Measurements from ENCODE around the gene ZIC5. TPM values are rescaled to one million over a fixed set of nuclear protein-coding genes. Genes with fewer than 3 reads are reported as not detected.

The ZIC5 gene
- not detected for total RNA-seq

DNA sequence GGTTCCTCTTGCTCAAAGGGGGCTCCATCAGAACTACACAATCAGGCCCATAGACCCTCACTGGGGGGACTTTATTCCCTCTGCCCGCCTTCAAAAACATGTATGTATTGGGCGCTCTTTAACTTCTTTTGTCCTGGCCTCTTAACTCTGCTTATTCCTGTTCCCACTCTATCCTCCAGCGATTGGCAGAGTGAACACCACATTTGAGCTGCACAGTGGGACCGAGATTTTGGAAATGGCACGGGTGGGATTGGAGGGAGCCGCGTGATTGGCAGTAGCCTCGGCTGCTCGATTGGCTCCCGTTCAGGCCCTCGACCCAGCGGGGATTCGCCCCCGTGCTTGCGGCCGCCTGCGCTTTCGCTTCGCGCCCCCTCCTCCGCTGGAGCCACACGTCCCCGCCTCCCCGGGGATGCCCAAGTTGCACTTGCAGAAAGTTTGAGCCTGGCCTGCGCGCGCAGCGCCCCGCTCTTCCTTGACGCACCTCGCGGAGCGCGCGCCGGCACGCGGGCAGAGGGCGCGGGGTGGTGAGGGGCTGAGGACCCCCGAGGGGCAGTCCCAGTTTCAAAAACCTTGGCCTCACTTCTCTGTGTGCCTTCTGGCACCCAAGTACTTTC lies at the start of gene ZIC5:
ZIC5 (minus strand) TSS at position 192 of the 614 bp plus-strand sequence; CDS start at position 28, 164 bp downstream.
- TF ChIP-seq POLR2A (IDR thresholded peaks at IDR 0.05) (no peak), EP300 (IDR thresholded peaks at IDR 0.05; ENCODE audit: low read depth) (no peak), POLR2AphosphoS5 (IDR thresholded peaks at IDR 0.05) (no peak)
- TF ChIP-seq, protein P1, sequence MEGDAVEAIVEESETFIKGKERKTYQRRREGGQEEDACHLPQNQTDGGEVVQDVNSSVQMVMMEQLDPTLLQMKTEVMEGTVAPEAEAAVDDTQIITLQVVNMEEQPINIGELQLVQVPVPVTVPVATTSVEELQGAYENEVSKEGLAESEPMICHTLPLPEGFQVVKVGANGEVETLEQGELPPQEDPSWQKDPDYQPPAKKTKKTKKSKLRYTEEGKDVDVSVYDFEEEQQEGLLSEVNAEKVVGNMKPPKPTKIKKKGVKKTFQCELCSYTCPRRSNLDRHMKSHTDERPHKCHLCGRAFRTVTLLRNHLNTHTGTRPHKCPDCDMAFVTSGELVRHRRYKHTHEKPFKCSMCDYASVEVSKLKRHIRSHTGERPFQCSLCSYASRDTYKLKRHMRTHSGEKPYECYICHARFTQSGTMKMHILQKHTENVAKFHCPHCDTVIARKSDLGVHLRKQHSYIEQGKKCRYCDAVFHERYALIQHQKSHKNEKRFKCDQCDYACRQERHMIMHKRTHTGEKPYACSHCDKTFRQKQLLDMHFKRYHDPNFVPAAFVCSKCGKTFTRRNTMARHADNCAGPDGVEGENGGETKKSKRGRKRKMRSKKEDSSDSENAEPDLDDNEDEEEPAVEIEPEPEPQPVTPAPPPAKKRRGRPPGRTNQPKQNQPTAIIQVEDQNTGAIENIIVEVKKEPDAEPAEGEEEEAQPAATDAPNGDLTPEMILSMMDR (IDR thresholded peaks at IDR 0.05), result no peak
- H3K36me3 ChIP-seq, result no peaks in the 10 kb centered on the region
- 18 to 31% methylated on average over 2 to 33 of the region's 41 CpGs for WGBS, 2 donors (ENCODE audit: low coverage in 1 of 2)
- peaks cover 17 to 38% (median 34%) of the 10 kb centered on the region in 4 donors for H3K4me1 ChIP-seq
- peaks cover 97% of the 10 kb centered on the region for H3K27me3 ChIP-seq
- intact Hi-C loops (cut with DNase I; ENCODE audit: low total_unique reads) (no loop called here), in situ Hi-C loops (cut with MboI; ENCODE audit: low pct_ligation_motif_present in 1 of 4, low pct_unique_long_range_greater_than_20kb in 1 of 4, low sequenced_read_pairs in 3 of 4) (no loop called here)
- DNase-seq, result no peak
- no peak within 1 kb of the TSS for H3K27ac ChIP-seq
- H3K4me3 ChIP-seq, result peak within 1 kb of the TSS in 3 of 4 donors; percentile 20 to 47 (median 32)
- no peaks in the 10 kb centered on the region for H3K9me3 ChIP-seq

GRCh38 chr13:100019780-100020356 lies 48.3 kb upstream of the ZIC5 start:
- Histone ChIP-seq H3K27me3 (no peaks in the 10 kb centered on the region), H3K4me1 (peaks cover 0 to 6% (median 0%) of the 10 kb centered on the region in 4 donors), H3K27ac (no peak overlapping the region), H3K36me3 (no peaks in the 10 kb centered on the region), H3K9me3 (no peaks in the 10 kb centered on the region), H3K4me3 (no peak overlapping the region)
- WGBS, 2 donors (ENCODE audit: low coverage in 1 of 2), result 88 to 100% methylated on average over 1 to 3 of the region's 3 CpGs
- in situ Hi-C loops (cut with MboI; ENCODE audit: low pct_ligation_motif_present in 1 of 4, low pct_unique_long_range_greater_than_20kb in 1 of 4, low sequenced_read_pairs in 3 of 4), result no loop called here
- no peak for TF ChIP-seq POLR2A (IDR thresholded peaks at IDR 0.05)
- TF ChIP-seq POLR2AphosphoS5 (IDR thresholded peaks at IDR 0.05), result no peak
- no peak for TF ChIP-seq EP300 (IDR thresholded peaks at IDR 0.05; ENCODE audit: low read depth)
- TF ChIP-seq, protein P1 (IDR thresholded peaks at IDR 0.05), result no peak
- intact Hi-C loops (cut with DNase I; ENCODE audit: low total_unique reads), result no loop called here
- DNase-seq, result no peak

DNA sequence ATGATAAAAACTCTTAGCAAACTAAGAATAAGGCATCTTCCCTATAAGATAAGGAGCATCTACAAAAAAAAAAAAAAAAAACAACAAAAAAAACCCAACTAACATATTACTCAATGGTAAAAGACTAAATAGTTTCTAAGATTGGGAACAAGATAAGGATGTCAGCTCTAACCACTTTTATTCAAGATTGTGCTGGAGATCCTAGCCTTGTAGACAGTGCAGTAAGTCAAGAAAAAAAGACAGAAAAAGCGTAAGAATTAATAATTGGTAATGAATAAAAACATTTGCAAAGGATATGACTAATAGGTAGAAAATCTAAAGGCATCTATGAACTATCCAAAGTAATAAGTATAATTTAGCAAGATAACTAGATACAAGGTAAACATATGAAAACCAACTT lies 43.1 kb upstream of the ZIC5 start:
- no peaks in the 10 kb centered on the region for H3K27me3 ChIP-seq
- intact Hi-C loops (cut with DNase I; ENCODE audit: low total_unique reads) (no loop called here), in situ Hi-C loops (cut with MboI; ENCODE audit: low pct_ligation_motif_present in 1 of 4, low pct_unique_long_range_greater_than_20kb in 1 of 4, low sequenced_read_pairs in 3 of 4) (no loop called here)
- no peak overlapping the region for H3K27ac ChIP-seq
- 91 to 93% methylated on average over 1 of the region's 1 CpG for WGBS, 2 donors (ENCODE audit: low coverage in 1 of 2)
- no peaks in the 10 kb centered on the region for H3K9me3 ChIP-seq
- no peaks in the 10 kb centered on the region for H3K36me3 ChIP-seq
- H3K4me1 ChIP-seq, result no peaks in the 10 kb centered on the region
- H3K4me3 ChIP-seq, result no peak overlapping the region
- TF ChIP-seq POLR2A (IDR thresholded peaks at IDR 0.05) (no peak), EP300 (IDR thresholded peaks at IDR 0.05; ENCODE audit: low read depth) (no peak), POLR2AphosphoS5 (IDR thresholded peaks at IDR 0.05) (no peak)
- TF ChIP-seq, protein P1 (IDR thresholded peaks at IDR 0.05), result no peak
- no peak for DNase-seq

GRCh38 chr13:99998261-99998660 lies 26.7 kb upstream of the ZIC5 start:
- Histone ChIP-seq H3K9me3 (no peaks in the 10 kb centered on the region), H3K4me3 (no peak overlapping the region), H3K4me1 (peaks cover 0 to 10% (median 2%) of the 10 kb centered on the region in 4 donors), H3K36me3 (no peaks in the 10 kb centered on the region), H3K27me3 (peaks cover 96% of the 10 kb centered on the region), H3K27ac (no peak overlapping the region)
- WGBS, 2 donors (ENCODE audit: low coverage in 1 of 2), result 87 to 89% methylated on average over 10 to 11 of the region's 11 CpGs
- intact Hi-C loops (cut with DNase I; ENCODE audit: low total_unique reads) (no loop called here), in situ Hi-C loops (cut with MboI; ENCODE audit: low pct_ligation_motif_present in 1 of 4, low pct_unique_long_range_greater_than_20kb in 1 of 4, low sequenced_read_pairs in 3 of 4) (no loop called here)
- DNase-seq, result no peak
- no peak for TF ChIP-seq POLR2AphosphoS5 (IDR thresholded peaks at IDR 0.05)
- TF ChIP-seq EP300 (IDR thresholded peaks at IDR 0.05; ENCODE audit: low read depth), result no peak
- TF ChIP-seq, protein P1 (IDR thresholded peaks at IDR 0.05), result no peak
- no peak for TF ChIP-seq POLR2A (IDR thresholded peaks at IDR 0.05)

All from transverse colon (tissue), 4 donors.